HG02759 (cell line): Measurements from ENCODE around the gene PDPN.

Experiments
- ATAC-seq: cut with Tn5 transposase; IDR thresholded peaks from one replicate; pipeline ENCODE4 v1.9.1; 2021; ENCODE audit warnings: mild to moderate bottlenecking, moderate library complexity; ENCODE audit not compliant: unreplicated experiment

Gene PDPN

GRCh38 chr1:13616234-13616633 is 32.6 kb downstream of the PDPN start:
- no peak for ATAC-seq

GRCh38 chr1:13617108-13617507 is 33.5 kb downstream of the PDPN start:
- no peak for ATAC-seq

GRCh38 chr1:13617773-13618172 is 34.1 kb downstream of the PDPN start:
- no peak for ATAC-seq

GRCh38 chr1:13618483-13618882 is 34.9 kb downstream of the PDPN start:
- ATAC-seq, result no peak

DNA sequence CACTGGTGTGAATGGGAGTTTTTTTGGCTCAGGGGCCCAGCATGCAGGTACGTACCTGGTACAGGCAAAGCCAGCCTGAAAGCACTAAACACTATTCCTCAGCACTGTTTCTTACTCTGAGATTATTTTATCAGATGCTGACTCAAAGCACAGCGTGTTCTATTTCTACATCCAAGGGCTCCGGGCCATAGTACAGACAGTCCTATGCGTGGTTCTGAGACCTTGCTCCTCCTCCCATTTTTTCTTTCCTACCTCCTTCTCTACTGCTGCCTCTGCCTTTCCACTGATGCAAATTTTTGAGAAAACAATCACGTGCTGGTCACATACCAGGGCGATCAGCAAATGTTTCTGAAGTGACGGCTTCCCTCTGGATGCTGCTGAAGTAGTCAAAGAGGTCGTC is 36.3 kb downstream of the PDPN start:
- no peak for ATAC-seq

GRCh38 chr1:13620825-13621224 is 37.2 kb downstream of the PDPN start:
- no peak for ATAC-seq

DNA sequence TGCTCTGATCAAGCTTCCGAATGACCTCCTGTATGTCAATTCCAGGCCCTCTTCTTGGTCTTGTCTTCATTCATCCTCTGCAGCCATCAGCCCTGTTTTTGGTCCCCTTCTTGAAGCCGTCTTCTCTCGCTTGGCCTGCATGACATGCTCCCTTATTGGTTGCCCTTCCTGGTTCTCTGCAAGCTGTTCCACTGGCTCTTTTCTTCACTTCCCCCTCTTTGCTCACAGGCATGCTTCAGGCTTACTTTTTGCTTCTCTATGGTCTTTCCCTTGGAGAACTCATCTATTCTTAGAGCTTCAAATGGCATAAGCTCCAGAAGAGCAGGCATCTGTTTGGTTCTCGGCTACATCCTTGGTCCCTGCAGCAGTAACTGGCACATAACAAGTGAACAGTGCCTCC is 38.8 kb downstream of the PDPN start:
- no peak for ATAC-seq

DNA sequence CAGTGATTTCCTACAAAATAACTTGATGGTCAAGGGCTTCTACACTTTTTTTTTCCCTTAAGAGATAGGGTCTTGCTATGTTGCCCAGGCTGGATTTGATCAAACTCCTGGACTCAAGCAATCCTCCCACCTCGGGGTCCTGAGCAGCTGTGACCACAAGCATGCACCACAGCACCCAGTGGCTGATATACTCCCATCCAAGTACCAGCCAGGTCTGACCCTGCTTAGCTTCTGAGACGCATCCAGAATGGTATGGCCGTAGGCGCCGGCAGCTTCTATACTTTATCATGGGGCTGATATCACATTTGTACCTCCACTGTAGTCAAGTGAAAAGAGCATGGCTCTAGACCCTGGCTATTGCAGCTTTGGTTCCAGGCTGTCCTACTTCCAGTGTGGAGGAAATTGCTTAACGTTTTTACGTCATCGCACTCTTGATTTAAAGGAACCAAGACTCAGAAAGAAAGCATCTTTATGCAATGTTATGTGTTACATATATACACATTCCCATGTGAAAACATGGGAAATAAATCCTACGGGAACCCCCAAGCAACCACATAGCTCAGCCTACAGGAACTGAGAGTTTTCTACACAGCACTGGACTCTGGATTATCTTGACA is 39.5 kb downstream of the PDPN start:
- no peak for ATAC-seq

DNA sequence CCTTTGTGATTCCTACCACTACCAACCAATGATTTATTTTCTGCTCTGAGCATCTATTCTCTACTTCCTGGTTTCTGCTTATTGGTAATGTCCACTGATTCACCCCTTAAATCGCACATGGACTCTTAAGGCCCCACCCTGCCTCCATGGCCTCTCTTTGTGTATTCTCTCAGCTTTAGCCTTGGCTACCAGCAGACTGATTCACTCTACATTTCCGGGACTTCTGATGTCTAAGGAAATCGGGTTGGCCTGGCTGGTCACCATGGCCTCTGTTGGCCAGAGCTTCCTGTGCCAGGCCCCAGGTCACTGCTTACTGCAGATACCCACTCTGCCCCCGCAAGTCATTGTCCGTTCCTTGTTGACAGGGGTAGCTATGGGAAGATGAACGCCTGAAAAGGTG is 40.9 kb downstream of the PDPN start:
- ATAC-seq, result no peak

DNA sequence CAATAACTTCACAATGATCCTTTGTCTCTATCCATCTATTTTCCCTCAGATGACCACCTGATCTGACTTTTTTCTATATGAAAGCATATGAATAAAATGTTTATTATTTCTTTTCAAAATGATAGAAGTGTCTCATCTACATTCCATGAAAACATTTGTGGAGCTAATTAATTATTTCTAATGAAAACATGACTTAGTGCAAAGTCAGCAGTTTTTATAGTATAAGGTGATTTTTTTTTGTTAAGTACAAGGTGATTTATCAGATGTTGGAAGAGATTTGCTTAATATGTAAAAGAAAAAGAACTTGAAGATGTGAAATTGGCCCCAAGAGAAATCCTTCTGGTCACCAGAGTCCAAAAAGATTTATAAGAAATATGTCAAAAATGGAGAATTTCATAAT is 43.5 kb downstream of the PDPN start:
- no peak for ATAC-seq

GRCh38 chr1:13628218-13628617 is 44.6 kb downstream of the PDPN start:
- ATAC-seq, result no peak

- ATAC-seq, result no peak
Measured at GRCh38 chr1:13628711-13629110, 45.1 kb downstream of the PDPN start.

DNA sequence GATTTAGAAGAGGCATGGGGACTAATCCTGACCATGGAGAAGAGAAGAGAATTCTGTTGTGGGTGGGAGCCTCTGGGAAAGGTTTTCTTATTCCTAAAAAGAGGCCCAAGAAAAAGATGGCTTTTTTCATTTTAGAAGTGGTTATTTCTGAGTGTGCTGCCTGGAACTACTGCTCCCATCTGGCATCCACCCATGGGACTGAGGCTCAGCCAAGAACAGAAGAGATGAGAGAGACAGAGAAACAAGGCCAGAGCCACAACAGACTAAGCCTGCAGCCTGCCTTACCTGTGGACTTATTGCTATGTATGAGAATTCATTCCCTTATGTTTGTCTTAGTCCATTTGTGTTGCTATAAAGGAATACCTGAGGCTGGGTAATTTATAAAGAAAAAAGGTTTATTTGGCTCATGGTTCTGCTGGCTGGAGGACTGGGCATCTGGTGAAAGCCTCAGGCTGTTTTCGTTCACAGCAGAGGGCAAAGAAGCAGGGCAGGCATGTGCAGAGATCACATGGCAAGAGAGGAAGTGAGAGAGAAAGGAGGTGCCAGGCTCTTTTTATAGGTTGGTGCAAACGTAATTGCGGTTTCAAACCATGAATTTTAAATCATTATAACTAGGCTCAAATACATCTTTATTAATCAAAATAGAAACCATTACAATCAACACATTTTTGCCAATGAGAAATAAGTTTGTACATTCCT is 58.8 kb downstream of the PDPN start:
- ATAC-seq, result no peak

GRCh38 chr1:13643017-13643416 is 59.4 kb downstream of the PDPN start:
- ATAC-seq, result no peak

DNA sequence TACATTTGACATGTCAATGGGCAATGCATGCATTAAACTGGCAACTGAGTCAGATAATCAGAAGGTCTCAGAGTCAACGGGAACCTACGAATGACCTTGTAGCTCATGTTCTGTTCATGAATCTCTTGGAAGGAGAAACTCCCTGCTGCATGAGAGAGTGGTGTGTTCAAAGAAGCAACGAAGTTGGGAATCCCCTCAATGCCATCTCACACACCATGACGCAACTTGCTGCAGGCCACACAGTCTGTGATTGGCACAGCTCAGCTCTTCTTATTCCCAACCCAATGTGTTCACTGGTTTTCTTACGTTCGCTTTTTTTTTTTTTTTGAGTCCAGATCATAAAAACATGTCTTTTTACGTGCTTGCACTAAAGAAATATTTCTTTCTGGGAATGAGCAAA is 62.9 kb downstream of the PDPN start:
- no peak for ATAC-seq

- no peak for ATAC-seq
Measured at GRCh38 chr1:13651279-13651678, 67.6 kb downstream of the PDPN start.

GRCh38 chr1:13652238-13652637 is 68.6 kb downstream of the PDPN start:
- ATAC-seq, result no peak

DNA sequence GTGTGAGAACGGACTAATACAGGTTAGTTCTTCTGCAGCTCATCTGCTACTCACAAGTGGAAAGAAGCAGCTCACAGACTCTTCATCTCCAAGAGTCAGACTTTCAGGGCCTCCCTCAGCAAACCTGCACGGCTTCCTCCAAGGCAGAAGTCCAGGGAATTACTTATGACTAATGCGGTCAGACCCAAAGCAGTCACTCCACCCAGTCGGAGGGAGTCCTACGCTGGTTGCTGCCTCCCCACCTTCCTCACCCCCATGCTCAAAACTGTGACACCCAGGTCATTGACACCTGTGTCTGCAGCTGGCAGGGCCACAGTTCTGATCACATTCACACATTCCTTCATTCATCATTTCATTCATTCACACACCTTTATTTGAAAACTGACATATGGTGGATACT is 77.9 kb downstream of the PDPN start:
- ATAC-seq, result no peak

- ATAC-seq, result no peak
Measured at GRCh38 chr1:13662493-13662892, 78.9 kb downstream of the PDPN start.

DNA sequence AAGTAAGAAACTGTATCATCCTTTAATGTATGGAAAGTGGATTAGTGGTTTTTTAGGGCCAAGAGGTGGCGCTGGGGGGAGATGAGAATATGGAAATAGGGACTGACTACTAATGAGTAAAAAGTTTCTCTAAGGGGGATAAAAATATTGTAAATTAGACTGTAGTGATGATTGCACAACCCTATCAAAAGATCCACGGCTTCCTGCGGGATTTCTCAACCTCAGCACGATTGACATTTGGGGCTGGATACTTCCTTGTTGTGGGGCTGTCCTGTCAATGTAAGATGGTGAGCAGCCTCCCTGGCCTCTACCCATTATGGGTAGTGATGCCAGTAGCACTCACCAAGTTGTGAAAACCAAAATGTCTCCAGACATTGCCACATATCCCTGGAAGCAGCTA is 80.3 kb downstream of the PDPN start:
- no peak for ATAC-seq

DNA sequence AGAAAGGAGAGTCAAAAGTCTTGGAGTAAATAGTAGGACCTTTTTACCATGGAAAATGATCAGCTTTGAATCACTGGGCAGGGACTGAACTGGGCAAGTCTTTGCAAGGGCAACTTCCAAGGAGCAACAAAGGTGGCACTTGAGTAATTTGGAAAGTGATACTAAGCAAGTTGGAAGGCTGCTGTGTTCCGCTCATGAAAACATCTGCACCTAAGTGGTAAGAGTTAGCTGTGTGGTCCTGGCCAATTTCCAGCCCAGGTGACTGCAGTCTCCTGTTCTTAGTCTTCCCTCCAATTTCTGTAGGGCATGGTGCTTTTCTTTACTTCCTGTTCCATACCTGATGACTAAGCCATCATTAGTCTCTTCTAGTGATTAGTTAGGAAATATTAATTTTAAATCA is 80.8 kb downstream of the PDPN start:
- ATAC-seq, result no peak

- ATAC-seq, result no peak
Measured at GRCh38 chr1:13666317-13666716, 82.7 kb downstream of the PDPN start.
